IMR-90 (cell line): Measurements from ENCODE around the gene ADCY1.

ENCODE experiments used
- CTCF ChIP-seq: conservative IDR thresholded peaks from 2 replicates; pipeline ENCODE4 v1.5.1; 2012; ENCODE audit warnings: mild to moderate bottlenecking, low read depth, low read length, improper control_type of control experiment
- ELK1 ChIP-seq: fragments of 150-350 bp; IDR thresholded peaks from 2 replicates; pipeline ENCODE4 v1.6.1; 2016; ENCODE audit warnings: low read depth, mild to moderate bottlenecking, low read length, moderate library complexity, borderline replicate concordance
- MAZ ChIP-seq: IDR thresholded peaks from 2 replicates; pipeline ENCODE4 v1.6.1; 2012; ENCODE audit warnings: low read depth, mild to moderate bottlenecking, low read length, improper control_type of control experiment, moderate library complexity, borderline replicate concordance
- POLR2A ChIP-seq: IDR thresholded peaks from 2 replicates; pipeline ENCODE4 v1.6.1; 2012; ENCODE audit warnings: mild to moderate bottlenecking, low read depth, low read length
- RAD21 ChIP-seq: IDR thresholded peaks from 2 replicates; pipeline ENCODE4 v1.6.1; 2012; ENCODE audit warnings: low read length, improper control_type of control experiment
- SMC3 ChIP-seq: fragments of 150-350 bp; IDR thresholded peaks from 2 replicates; pipeline ENCODE4 v1.6.1; 2016; ENCODE audit warnings: low read depth, mild to moderate bottlenecking, antibody characterized with exemption, low read length, moderate library complexity

GRCh38 chr7:45670717-45671116 lies 96.5 kb downstream of the ADCY1 start:
- TF ChIP-seq CTCF: no peak
- no peak for TF ChIP-seq RAD21
- no peak for TF ChIP-seq ELK1
- TF ChIP-seq POLR2A: no peak
- TF ChIP-seq MAZ: no peak
- no peak for TF ChIP-seq SMC3
